ENCODE measurements around the gene MPND.

MPND gene

GRCh38 chr19:4367781-4368127 is 24.4 kb downstream of the MPND start:
- no peak for DNase-seq

- DNase-seq: no peak
Observed at GRCh38 chr19:4368128-4368820, 24.9 kb downstream of the MPND start.

GRCh38 chr19:4369109-4369887 is 25.9 kb downstream of the MPND start:
- DNase-seq: peak in 1 of 2 experiments; percentile 53

- DNase-seq: peak in 1 of 2 experiments; percentile 38
Observed at GRCh38 chr19:4369888-4370260, 26.5 kb downstream of the MPND start.

- DNase-seq: no peak
Observed at GRCh38 chr19:4370418-4371041, 27.2 kb downstream of the MPND start.

- no peak for DNase-seq
Observed at GRCh38 chr19:4371247-4372164, 28.1 kb downstream of the MPND start.

- DNase-seq: no peak
Observed at GRCh38 chr19:4372165-4373012, 29.0 kb downstream of the MPND start.

- no peak for DNase-seq
Observed at GRCh38 chr19:4373013-4373367, 29.6 kb downstream of the MPND start.

GRCh38 chr19:4373601-4374497 is 30.5 kb downstream of the MPND start:
- no peak for DNase-seq

GRCh38 chr19:4374498-4375163 is 31.3 kb downstream of the MPND start:
- no peak for DNase-seq

- peak; percentile 89 to 91 for DNase-seq
Observed at GRCh38 chr19:4375164-4376027, 32.0 kb downstream of the MPND start.

- DNase-seq: peak in 1 of 2 experiments; percentile 30
Observed at GRCh38 chr19:4376028-4376670, 32.8 kb downstream of the MPND start.

- no peak for DNase-seq
Observed at GRCh38 chr19:4376671-4376990, 33.3 kb downstream of the MPND start.

GRCh38 chr19:4376991-4377781 is 33.8 kb downstream of the MPND start:
- DNase-seq: no peak

GRCh38 chr19:4378886-4379285 is 35.5 kb downstream of the MPND start:
- DNase-seq: no peak

- peak in 1 of 2 experiments; percentile 51 for DNase-seq
Observed at GRCh38 chr19:4379383-4380253, 36.3 kb downstream of the MPND start.

- no peak for DNase-seq
Observed at GRCh38 chr19:4380254-4380727, 36.9 kb downstream of the MPND start.
